HEK293 (cell line): ENCODE results near the gene GEMIN5.

Experiments used
- CTCF ChIA-PET: fragments of 350-600 bp; formaldehyde crosslinking; extraction: SDS; loops from one replicate; lab custom pipeline; 2021; ENCODE audit warnings: antibody characterized with exemption; lab: Yijun Ruan, JAX
- POLR2A ChIA-PET: fragments of 300-600 bp; formaldehyde crosslinking; extraction: SDS; loops from one replicate; lab custom pipeline; 2020; ENCODE audit warnings: antibody characterized with exemption, inconsistent platforms; lab: Yijun Ruan, JAX
- H3K27ac ChIP-seq: fragments of 200-500 bp; sonication (Bioruptor generic); 2 replicates; pipeline ENCODE4 v1.5.1; 2014; ENCODE audit warnings: low read depth, low read length, control low read depth, inconsistent platforms; ENCODE audit errors: extremely low read depth
- H3K36me3 ChIP-seq, 2 experiments: fragments of 200-500 bp in 1 of 2; sonication (Bioruptor generic) in 1 of 2; 1 replicate in 1 of 2; 2 replicates in 1 of 2; pipeline ENCODE4 v1.5.1; 2014 to 2017; ENCODE audit warnings: inconsistent platforms in 2 of 2, low read length in 2 of 2; ENCODE audit not compliant: control insufficient read depth in 2 of 2, insufficient read depth in 1 of 2
- H3K4me1 ChIP-seq: fragments of 200-500 bp; sonication (Bioruptor generic); 2 replicates; pipeline ENCODE4 v1.5.1; 2014; ENCODE audit warnings: mild to moderate bottlenecking, low read length, inconsistent platforms; ENCODE audit not compliant: control insufficient read depth, insufficient read depth
- H3K4me3 ChIP-seq: 2 replicates; pipeline ENCODE4 v1.5.1; 2011; ENCODE audit warnings: low read depth, mild to moderate bottlenecking, control low read depth, low read length, moderate library complexity
- H3K9me3 ChIP-seq: fragments of 200-500 bp; sonication (Bioruptor generic); 2 replicates; pipeline ENCODE4 v1.5.1; 2014; ENCODE audit warnings: low read depth, low read length, inconsistent platforms; ENCODE audit not compliant: control insufficient read depth, insufficient read depth
- EGR2 ChIP-seq: fragments of 450-650 bp; formaldehyde crosslinking; IDR thresholded peaks from 2 replicates; pipeline ENCODE4 v1.5.1; 2016; ENCODE audit warnings: low read depth, missing biosample characterization, missing genetic modification characterization
- OVOL3 ChIP-seq: fragments of 450-650 bp; formaldehyde crosslinking; IDR thresholded peaks from 2 replicates; pipeline ENCODE4 v1.5.1; 2016; ENCODE audit warnings: missing biosample characterization, missing genetic modification characterization
- ZBTB49 ChIP-seq: fragments of 450-650 bp; formaldehyde crosslinking; IDR thresholded peaks from 2 replicates; pipeline ENCODE4 v1.5.1; 2016; ENCODE audit warnings: missing biosample characterization, missing genetic modification characterization, low read depth
- ZFHX2 ChIP-seq: fragments of 450-650 bp; formaldehyde crosslinking; conservative IDR thresholded peaks from 2 replicates; pipeline ENCODE4 v1.5.1; 2016; ENCODE audit warnings: missing biosample characterization, missing genetic modification characterization
- ZNF133 ChIP-seq: fragments of 450-650 bp; formaldehyde crosslinking; IDR thresholded peaks from 2 replicates; pipeline ENCODE4 v1.5.1; 2016; ENCODE audit warnings: missing biosample characterization, missing genetic modification characterization
- ZNF148 ChIP-seq: fragments of 450-650 bp; formaldehyde crosslinking; IDR thresholded peaks from 2 replicates; pipeline ENCODE4 v1.5.0; 2017; ENCODE audit warnings: missing biosample characterization, missing genetic modification characterization, borderline replicate concordance
- ZNF221 ChIP-seq: fragments of 450-650 bp; formaldehyde crosslinking; IDR thresholded peaks from 2 replicates; pipeline ENCODE4 v1.5.1; 2017; ENCODE audit warnings: missing biosample characterization, missing genetic modification characterization, borderline replicate concordance
- ZNF248 ChIP-seq: fragments of 450-650 bp; formaldehyde crosslinking; IDR thresholded peaks from 2 replicates; pipeline ENCODE4 v1.5.1; 2017; ENCODE audit warnings: missing biosample characterization, missing genetic modification characterization
- ZNF350 ChIP-seq: fragments of 450-650 bp; formaldehyde crosslinking; IDR thresholded peaks from 2 replicates; pipeline ENCODE4 v1.5.0; 2017; ENCODE audit warnings: missing biosample characterization, mild to moderate bottlenecking, missing genetic modification characterization
- ZNF423 ChIP-seq: fragments of 450-650 bp; formaldehyde crosslinking; IDR thresholded peaks from 2 replicates; pipeline ENCODE4 v1.5.1; 2016; ENCODE audit warnings: missing biosample characterization, missing genetic modification characterization
- ZNF514 ChIP-seq: fragments of 450-650 bp; formaldehyde crosslinking; IDR thresholded peaks from 2 replicates; pipeline ENCODE4 v1.5.1; 2016; ENCODE audit warnings: missing biosample characterization, missing genetic modification characterization
- ZNF518A ChIP-seq: fragments of 450-650 bp; formaldehyde crosslinking; conservative IDR thresholded peaks from 2 replicates; pipeline ENCODE4 v1.5.1; 2016; ENCODE audit warnings: low read depth, missing biosample characterization, missing genetic modification characterization
- ZNF529 ChIP-seq: fragments of 450-650 bp; formaldehyde crosslinking; IDR thresholded peaks from 2 replicates; pipeline ENCODE4 v1.5.1; 2017; ENCODE audit warnings: missing genetic modification characterization, missing biosample characterization; ENCODE audit not compliant: insufficient replicate concordance
- ZNF600 ChIP-seq: fragments of 450-650 bp; formaldehyde crosslinking; IDR thresholded peaks from 2 replicates; pipeline ENCODE4 v1.5.1; 2016; ENCODE audit warnings: missing biosample characterization, missing genetic modification characterization
- ZNF768 ChIP-seq: fragments of 450-650 bp; formaldehyde crosslinking; IDR thresholded peaks from 2 replicates; pipeline ENCODE4 v1.5.1; 2018; ENCODE audit warnings: missing biosample characterization, mild to moderate bottlenecking, missing genetic modification characterization
- TF ChIP-seq, protein P1 (sequence below): fragments of 450-650 bp; formaldehyde crosslinking; IDR thresholded peaks from 2 replicates; pipeline ENCODE4 v1.5.1; 2016; ENCODE audit warnings: missing biosample characterization, missing genetic modification characterization

Gene GEMIN5

DNA sequence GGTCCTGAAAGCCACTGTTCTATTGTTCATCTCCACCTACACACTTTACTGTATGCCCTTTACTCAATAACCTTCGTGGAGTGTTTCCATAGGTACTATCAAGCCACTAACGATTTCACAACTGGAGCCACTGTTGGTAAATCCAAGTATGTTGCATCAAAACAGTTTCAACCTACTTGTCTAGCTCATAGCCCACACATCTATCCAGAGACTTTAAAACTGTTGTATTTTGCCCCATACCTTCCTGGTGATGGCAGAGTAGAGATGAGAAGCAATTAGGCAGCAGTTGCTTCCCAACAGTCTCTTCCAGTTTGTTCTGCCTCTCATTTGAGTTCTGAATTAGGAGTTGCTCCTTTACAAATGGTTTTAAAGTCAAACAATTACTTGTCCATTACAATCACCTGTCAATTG, 88.2 kb downstream of the GEMIN5 start (continued):
- no peak for TF ChIP-seq ZNF518A (tag by site-specific recombination)
- no peak for TF ChIP-seq ZNF514 (tag by site-specific recombination)
- TF ChIP-seq, protein P1, sequence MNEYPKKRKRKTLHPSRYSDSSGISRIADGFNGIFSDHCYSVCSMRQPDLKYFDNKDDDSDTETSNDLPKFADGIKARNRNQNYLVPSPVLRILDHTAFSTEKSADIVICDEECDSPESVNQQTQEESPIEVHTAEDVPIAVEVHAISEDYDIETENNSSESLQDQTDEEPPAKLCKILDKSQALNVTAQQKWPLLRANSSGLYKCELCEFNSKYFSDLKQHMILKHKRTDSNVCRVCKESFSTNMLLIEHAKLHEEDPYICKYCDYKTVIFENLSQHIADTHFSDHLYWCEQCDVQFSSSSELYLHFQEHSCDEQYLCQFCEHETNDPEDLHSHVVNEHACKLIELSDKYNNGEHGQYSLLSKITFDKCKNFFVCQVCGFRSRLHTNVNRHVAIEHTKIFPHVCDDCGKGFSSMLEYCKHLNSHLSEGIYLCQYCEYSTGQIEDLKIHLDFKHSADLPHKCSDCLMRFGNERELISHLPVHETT (tag by site-specific recombination) = no peak
- no peak for TF ChIP-seq ZNF423 (tag by site-specific recombination)
- no peak for TF ChIP-seq ZNF350 (tag by site-specific recombination)
- peak; percentile 61 for TF ChIP-seq ZFHX2 (tag by site-specific recombination)
- no peak for TF ChIP-seq ZNF133 (tag by site-specific recombination)
- peak; percentile 31; the same call in 1 of the 2 replicates for TF ChIP-seq EGR2 (tag by site-specific recombination)
- no peak for TF ChIP-seq ZBTB49 (tag by site-specific recombination)
- TF ChIP-seq, all 188 proteins: peak for 2

DNA sequence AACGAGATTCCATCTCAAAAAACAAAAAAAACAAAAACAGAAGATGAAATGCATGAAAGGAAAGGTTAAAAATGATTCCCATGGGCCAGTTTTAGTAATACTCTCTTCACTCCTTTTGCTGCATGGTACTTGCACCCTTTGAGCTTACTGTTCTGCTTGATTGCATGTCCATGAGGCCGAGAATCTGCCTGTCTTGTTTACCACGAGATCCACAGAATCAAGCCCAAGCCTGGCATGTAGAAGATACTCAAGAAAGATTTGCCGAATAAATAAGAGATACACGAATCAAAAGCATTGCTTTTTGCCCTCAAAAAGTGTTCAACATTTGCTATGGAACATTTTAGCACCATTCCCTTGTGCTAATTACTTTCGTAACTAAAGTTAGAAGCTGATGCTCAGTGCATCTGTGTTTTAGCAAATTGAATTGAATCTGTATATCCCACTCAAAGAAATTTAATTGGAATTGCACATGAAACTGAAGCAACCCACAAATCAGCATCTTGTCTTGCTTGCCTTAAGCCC, 88.7 kb downstream of the GEMIN5 start:
- ChIA-PET CTCF (interaction anchor here (0.6 to 1.0 kb wide), 3 partner anchors 20 to 199 kb away, joined by 3 read pairs; no protein-coding TSS in a partner anchor), POLR2A (interaction anchor here (0.9 kb wide), 1 partner anchor 14 kb away, joined by 3 read pairs; no protein-coding TSS in a partner anchor)
- H3K4me3 ChIP-seq = no peak overlapping the region
- H3K9me3 ChIP-seq = no peaks in the 10 kb centered on the region
- TF ChIP-seq ZNF768 (tag by site-specific recombination) (no peak), ZNF600 (tag by site-specific recombination) (peak; percentile 52; the same call in 1 of the 2 replicates), ZNF221 (tag by site-specific recombination) (no peak), ZNF529 (no peak), ZNF148 (tag by site-specific recombination) (no peak), OVOL3 (tag by site-specific recombination) (no peak), ZNF248 (no peak)
- no peaks in the 10 kb centered on the region; a peak in 1 of 3 replicates for H3K36me3 ChIP-seq
- H3K4me1 ChIP-seq = peaks cover 7% of the 10 kb centered on the region; the same call in 1 of the 2 replicates
- H3K27ac ChIP-seq = no peak overlapping the region
